SK-N-SH (cell line): ENCODE measurements around the gene NAALADL1. TPM values are rescaled to one million over a fixed set of nuclear protein-coding genes. Genes with fewer than 3 reads are reported as not detected.

ENCODE experiments used
- CTCF ChIA-PET: fragments of 300-600, 350-600 bp; formaldehyde crosslinking; extraction: SDS; loops from one replicate; lab custom pipeline; 2021; lab: Yijun Ruan, JAX
- POLR2A ChIA-PET: fragments of 350-600 bp; sonication (Branson Sonifier 250); formaldehyde crosslinking; extraction: SDS; loops from one replicate; lab custom pipeline; 2020; ENCODE audit warnings: antibody characterized with exemption, inconsistent platforms; lab: Yijun Ruan, JAX
- DNase-seq: peaks from one replicate; pipeline ENCODE4 v3.0.0; 2012
- H2AFZ ChIP-seq: fragments of 200-600 bp; sonication (generic); 2 replicates; pipeline ENCODE4 v1.8.1; 2016; ENCODE audit warnings: antibody characterized with exemption, mild to moderate bottlenecking, low read depth
- H3F3A ChIP-seq: fragments of 200-600 bp; sonication (generic); replicated peaks from 2 replicates; pipeline ENCODE3; 2016; ENCODE audit warnings: antibody characterized with exemption, mild to moderate bottlenecking; ENCODE audit not compliant: insufficient read depth
- H3K27ac ChIP-seq, 2 experiments: fragments of 200-500 bp in 1 of 2; fragments of 200-600 bp in 1 of 2; sonication (Bioruptor generic) in 1 of 2; sonication (generic), shearing (Covaris generic) in 1 of 2; 2 replicates each; pipeline versions ENCODE4 v1.5.1 to v1.6.1; 2014 to 2016; ENCODE audit warnings: low read depth in 2 of 2, inconsistent platforms in 1 of 2, low read length in 1 of 2, mild to moderate bottlenecking in 1 of 2, mixed read lengths in 1 of 2
- H3K27me3 ChIP-seq: fragments of 200-600 bp; sonication (generic), shearing (Covaris generic); 2 replicates; pipeline ENCODE4 v1.6.1; 2016; ENCODE audit warnings: mixed run types; ENCODE audit not compliant: insufficient read depth
- H3K36me3 ChIP-seq, 2 experiments: fragments of 200-500 bp in 1 of 2; fragments of 200-600 bp in 1 of 2; sonication (Bioruptor generic) in 1 of 2; sonication (generic) in 1 of 2; replicated peaks in 1 of 2; 2 replicates each; pipeline versions ENCODE3 to v1.5.1; 2014 to 2016; ENCODE audit warnings: low read length in 1 of 2, mild to moderate bottlenecking in 1 of 2; ENCODE audit not compliant: insufficient read depth in 2 of 2, control insufficient read depth in 1 of 2
- H3K4me1 ChIP-seq, 2 experiments: fragments of 200-500 bp in 1 of 2; fragments of 200-600 bp in 1 of 2; sonication (Bioruptor generic) in 1 of 2; sonication (generic), shearing (Covaris generic) in 1 of 2; 2 replicates each; pipeline versions ENCODE4 v1.5.1 to v1.6.1; 2014 to 2016; ENCODE audit warnings: low read depth in 1 of 2, low read length in 1 of 2, mixed run types in 1 of 2; ENCODE audit not compliant: insufficient read depth in 2 of 2, control insufficient read depth in 1 of 2
- H3K4me2 ChIP-seq: fragments of 200-600 bp; sonication (generic), shearing (Covaris generic); 2 replicates; pipeline ENCODE4 v1.6.1; 2017; ENCODE audit warnings: mixed run types
- H3K4me3 ChIP-seq, 2 experiments: fragments of 200-500 bp in 1 of 2; fragments of 200-600 bp in 1 of 2; sonication (Bioruptor generic) in 1 of 2; sonication (generic), shearing (Covaris generic) in 1 of 2; 2 replicates each; pipeline versions ENCODE4 v1.5.1 to v1.8.1; 2014 to 2016; ENCODE audit warnings: low read depth in 2 of 2, inconsistent platforms in 1 of 2, low read length in 1 of 2, mild to moderate bottlenecking in 1 of 2, mixed read lengths in 1 of 2, moderate library complexity in 1 of 2
- H3K79me2 ChIP-seq: fragments of 200-600 bp; sonication (generic); 2 replicates; pipeline ENCODE4 v1.8.1; 2017; ENCODE audit warnings: mild to moderate bottlenecking; ENCODE audit not compliant: insufficient read depth
- H3K9ac ChIP-seq: fragments of 200-600 bp; sonication (generic); 2 replicates; pipeline ENCODE4 v1.6.1; 2017; ENCODE audit warnings: mixed run types
- H3K9me2 ChIP-seq: fragments of 200-600 bp; sonication (generic); 2 replicates; pipeline ENCODE4 v1.6.1; 2017; ENCODE audit warnings: mixed run types
- H3K9me3 ChIP-seq: fragments of 200-600 bp; sonication (generic); 2 replicates; pipeline ENCODE4 v1.6.1; 2017; ENCODE audit warnings: mixed run types, mild to moderate bottlenecking, moderate library complexity
- H4K20me1 ChIP-seq: fragments of 200-600 bp; sonication (generic); 2 replicates; pipeline ENCODE4 v1.6.1; 2017; ENCODE audit warnings: mild to moderate bottlenecking, mixed run types; ENCODE audit not compliant: insufficient read depth
- CHD2 ChIP-seq: fragments of 150-350 bp; IDR thresholded peaks from 2 replicates; pipeline ENCODE4 v1.6.1; 2018; ENCODE audit warnings: low read length; ENCODE audit not compliant: partially characterized antibody
- FOXJ3 ChIP-seq: sonication (generic); formaldehyde crosslinking; IDR thresholded peaks from 2 replicates; pipeline ENCODE4 v1.5.1; 2020; ENCODE audit warnings: mild to moderate bottlenecking, missing genetic modification reagents
- GABPA ChIP-seq: IDR thresholded peaks from 2 replicates; pipeline ENCODE4 v1.4.0; 2012; ENCODE audit warnings: low read depth, mild to moderate bottlenecking
- GATA2 ChIP-seq: sonication (generic); formaldehyde crosslinking; IDR thresholded peaks from 2 replicates; pipeline ENCODE4 v1.5.0; 2020; ENCODE audit warnings: mild to moderate bottlenecking, missing genetic modification reagents
- JUND ChIP-seq: IDR thresholded peaks from 2 replicates; pipeline ENCODE4 v1.4.0; 2012
- NFIC ChIP-seq: IDR thresholded peaks from 2 replicates; pipeline ENCODE4 v1.4.0; 2012; ENCODE audit warnings: borderline replicate concordance
- NRF1 ChIP-seq: IDR thresholded peaks from 2 replicates; pipeline ENCODE4 v1.6.1; 2012; ENCODE audit warnings: low read depth, mild to moderate bottlenecking, low read length
- PBX3 ChIP-seq: IDR thresholded peaks from 2 replicates; pipeline ENCODE4; 2012
- RCOR1 ChIP-seq: fragments of 150-350 bp; IDR thresholded peaks from 2 replicates; pipeline ENCODE4 v1.6.1; 2017; ENCODE audit warnings: antibody characterized with exemption, low read length
- REST ChIP-seq: IDR thresholded peaks from 2 replicates; pipeline ENCODE4 v1.6.1; 2012; ENCODE audit warnings: mild to moderate bottlenecking, low read depth, low read length, moderate library complexity
- RFX5 ChIP-seq: IDR thresholded peaks from 2 replicates; pipeline ENCODE4 v1.6.1; 2012; ENCODE audit warnings: mild to moderate bottlenecking, improper control_type of control experiment, low read length
- SIN3A ChIP-seq: IDR thresholded peaks from 2 replicates; pipeline ENCODE4 v1.6.1; 2012; ENCODE audit warnings: low read depth, mild to moderate bottlenecking, low read length, moderate library complexity, borderline replicate concordance
- SMC3 ChIP-seq: IDR thresholded peaks from 2 replicates; pipeline ENCODE4 v1.6.1; 2012; ENCODE audit warnings: low read depth, low read length, improper control_type of control experiment
- USF1 ChIP-seq: IDR thresholded peaks from 2 replicates; pipeline ENCODE4 v1.4.0; 2012; ENCODE audit warnings: low read depth, borderline replicate concordance
- ZBTB33 ChIP-seq: IDR thresholded peaks from 2 replicates; pipeline ENCODE4 v1.4.0; 2012; ENCODE audit warnings: low read depth, borderline replicate concordance
- WGBS: methylation state at CpG from one replicate; pipeline ENCODE4 v1.1.6; 2017; ENCODE audit warnings: low lambda C conversion rate; 5-methylcytosine and 5-hydroxymethylcytosine counted together
- polyA plus RNA-seq, 3 experiments: library from polyadenylated mRNA; depleted of rRNA; stranded (reverse); fragments of >200 nt; gene quantifications; 2 replicates each; pipeline ENCODE4 v1.2.3, GENCODE V29; 2012

NAALADL1 gene
- polyA plus RNA-seq, 1 of the 3 experiments (the other 2 are of a cell fraction), result not detected

GRCh38 chr11:64998690-64999431 is 59.5 kb downstream of the NAALADL1 start (continued):
- TF ChIP-seq NRF1 (no peak), CHD2 (no peak)

GRCh38 chr11:64998141-64998540 is 60.2 kb downstream of the NAALADL1 start:
- POLR2A ChIA-PET, result no interaction called here
- H4K20me1 ChIP-seq, result no peaks in the 10 kb centered on the region
- CTCF ChIA-PET, result interaction anchor here (0.7 to 2.3 kb wide), 7 partner anchors 15 to 114 kb away, joined by 3 to 12 read pairs (median 3); partner anchors contain the start of genes ARL2, SAC3D1 and TM7SF2
- no peak overlapping the region for H3K27ac ChIP-seq
- H3K27me3 ChIP-seq, result no peaks in the 10 kb centered on the region
- TF ChIP-seq NFIC (no peak), RFX5 (no peak), GABPA (no peak), SIN3A (no peak), JUND (no peak), GATA2 (CRISPR knock-in tag) (no peak), RCOR1 (no peak)
- H3K4me2 ChIP-seq, result no peak overlapping the region
- 27% methylated on average over 1 of the region's 1 CpG for WGBS
- no peaks in the 10 kb centered on the region for H3K9me2 ChIP-seq
- no peaks in the 10 kb centered on the region for H3K79me2 ChIP-seq
- no peaks in the 10 kb centered on the region for H3K9me3 ChIP-seq
- peak; percentile 40 for DNase-seq
- H2AFZ ChIP-seq, result no peak overlapping the region
- H3F3A ChIP-seq, result no peaks in the 10 kb centered on the region
- no peaks in the 10 kb centered on the region for H3K36me3 ChIP-seq
- no peak overlapping the region for H3K9ac ChIP-seq
- H3K4me3 ChIP-seq, result no peak overlapping the region
- H3K4me1 ChIP-seq, result no peaks in the 10 kb centered on the region; a peak in 1 of 4 replicates

- Histone ChIP-seq H2AFZ (no peak within 1 kb of the TSS), H3K27me3 (no peaks in the 10 kb centered on the region), H3K36me3 (no peaks in the 10 kb centered on the region), H3K4me1 (no peaks in the 10 kb centered on the region; a peak in 1 of 4 replicates), H3K9me2 (no peaks in the 10 kb centered on the region), H3K27ac (no peak within 1 kb of the TSS), H3K9ac (no peak within 1 kb of the TSS), H4K20me1 (no peaks in the 10 kb centered on the region), H3K4me3 (no peak within 1 kb of the TSS), H3K79me2 (no peaks in the 10 kb centered on the region), H3K4me2 (no peak within 1 kb of the TSS), H3K9me3 (no peaks in the 10 kb centered on the region), H3F3A (no peaks in the 10 kb centered on the region)
- CTCF ChIA-PET, result interaction anchor here (0.7 to 2.0 kb wide), 9 partner anchors 11 to 150 kb away, joined by 3 to 7 read pairs (median 3); partner anchors contain the start of genes ARL2 and SNX15
- 58% methylated on average over 6 of the region's 9 CpGs for WGBS
- POLR2A ChIA-PET, result interaction anchor here (0.9 kb wide), 1 partner anchor 72 kb away, joined by 3 read pairs; the partner anchor contains the start of gene PPP2R5B
- DNase-seq, result peak; percentile 64
- TF ChIP-seq USF1, result peak; percentile 64
- peak; percentile 32 for TF ChIP-seq SMC3
- no peak for TF ChIP-seq ZBTB33
- TF ChIP-seq FOXJ3, result no peak
- TF ChIP-seq RFX5, result no peak
- peak; percentile 59; the same call in 1 of the 2 replicates for TF ChIP-seq REST
- no peak for TF ChIP-seq PBX3
- TF ChIP-seq SIN3A, result no peak
Measured at GRCh38 chr11:64996710-64997380, 61.5 kb downstream of the NAALADL1 start, which contains the start of gene BATF2. Gene BATF2, minus strand, starts transcription at chr11:64996971. Its CDS starts 57 bp downstream, at chr11:64996914.
